Right cardiac atrium (tissue), 5 donors: ENCODE measurements around the gene GPRC5C. TPM values are rescaled to one million over a fixed set of nuclear protein-coding genes. Genes with fewer than 3 reads are reported as not detected.

Experiments
- ATAC-seq, 2 donors: fragments of 200-7000 bp; cut with Tn5 transposase; one replicate each; pipeline versions ENCODE4 v1.8.0 to v1.9.1; 2020; ENCODE audit warnings: moderate library complexity in 2 of 2, mild to moderate bottlenecking in 1 of 2
- DNase-seq, 3 donors: peaks; one replicate each; pipeline ENCODE4 v3.0.0-alpha.2; 2020
- H3K27ac ChIP-seq: one replicate; pipeline ENCODE4 v1.5.1; 2013; ENCODE audit warnings: mild to moderate bottlenecking, low read length, control low read depth, moderate library complexity
- H3K27me3 ChIP-seq: one replicate; pipeline ENCODE4 v1.6.1; 2013; ENCODE audit not compliant: control insufficient read depth, insufficient read depth
- H3K4me1 ChIP-seq: one replicate; pipeline ENCODE4 v1.6.1; 2013; ENCODE audit warnings: low read length; ENCODE audit not compliant: control insufficient read depth, insufficient read depth
- H3K4me3 ChIP-seq: one replicate; pipeline ENCODE4 v1.5.1; 2013; ENCODE audit warnings: low read length, control low read depth
- H3K9me3 ChIP-seq: one replicate; pipeline ENCODE4 v1.6.1; 2013; ENCODE audit warnings: low read length; ENCODE audit not compliant: control insufficient read depth
- WGBS: extraction: QIAGEN DNeasy Blood & Tissue Kit; methylation state at CpG from one replicate; pipeline ENCODE4 v1.1.7; 2013; 5-methylcytosine and 5-hydroxymethylcytosine counted together
- intact Hi-C, 4 donors: fragments of 100-400 bp; cut with DNase I; formaldehyde crosslinking; loops; one replicate each; pipeline versions ENCODE4 v1.11.0 to v1.14.0; 2022 to 2023
- polyA plus RNA-seq: library from polyadenylated mRNA; stranded (reverse); fragments of 200-250 nt; gene quantifications from one replicate; pipeline ENCODE4 v1.2.3, GENCODE V29; 2013
- total RNA-seq, 4 donors: library from RNA; stranded (reverse); fragmentation: NEBNext Ultra II Directional; extraction: Animal tissue kit (Norgen Biotek cat#: 25700); gene quantifications; one replicate each; pipeline ENCODE4 v1.2.1, GENCODE V29; 2021
- donor health status: healthy with polysubstance abuse.
- donor health status: DM: no; HTN: yes; CAD: no.
- donor health status: DM: no; HTN: no; CAD: no.
- donor health status: DM: no; HTN: yes; CAD: no; lungs with severe emphysema.
- donor health status: DM: yes; HTN: yes; CAD: no.

GPRC5C gene
- total and polyA plus RNA-seq, 5 donors: 26.5 to 40.8 (median 30.4) TPM

GRCh38 chr17:74448756-74449155 lies 16.9 kb downstream of the GPRC5C start:
- intact Hi-C loops: no loop called here
- no peaks in the 10 kb centered on the region for H3K9me3 ChIP-seq
- H3K27me3 ChIP-seq: no peaks in the 10 kb centered on the region
- 76% methylated on average over 8 of the region's 8 CpGs for WGBS
- ATAC-seq (no peak), DNase-seq (no peak)
- no peak overlapping the region for H3K4me3 ChIP-seq
- H3K4me1 ChIP-seq: peaks cover 18% of the 10 kb centered on the region
- peak overlapping the region; percentile 28 for H3K27ac ChIP-seq

- ATAC-seq: no peak
- 77% methylated on average over 11 of the region's 11 CpGs for WGBS
- no peaks in the 10 kb centered on the region for H3K27me3 ChIP-seq
- peak overlapping the region; percentile 43 for H3K27ac ChIP-seq
- H3K4me3 ChIP-seq: no peak overlapping the region
- no peaks in the 10 kb centered on the region for H3K9me3 ChIP-seq
- no peak for DNase-seq
- peaks cover 13% of the 10 kb centered on the region for H3K4me1 ChIP-seq
- intact Hi-C loops: no loop called here
Measured at GRCh38 chr17:74449306-74449705, 17.4 kb downstream of the GPRC5C start.

- Histone ChIP-seq H3K9me3 (no peaks in the 10 kb centered on the region), H3K27me3 (no peaks in the 10 kb centered on the region), H3K4me3 (no peak overlapping the region), H3K27ac (peak overlapping the region; percentile 43), H3K4me1 (peaks cover 14% of the 10 kb centered on the region)
- 86% methylated on average over 5 of the region's 5 CpGs for WGBS
- intact Hi-C loops: loop anchor here in 2 of 4 donors (10.0 kb wide), 2 partner anchors 145 to 235 kb away; partner anchors contain the start of gene TTYH2 (in 1 of the 2)
- DNase-seq: no peak
- ATAC-seq: no peak
Measured at GRCh38 chr17:74449773-74450172, 17.9 kb downstream of the GPRC5C start.

DNA sequence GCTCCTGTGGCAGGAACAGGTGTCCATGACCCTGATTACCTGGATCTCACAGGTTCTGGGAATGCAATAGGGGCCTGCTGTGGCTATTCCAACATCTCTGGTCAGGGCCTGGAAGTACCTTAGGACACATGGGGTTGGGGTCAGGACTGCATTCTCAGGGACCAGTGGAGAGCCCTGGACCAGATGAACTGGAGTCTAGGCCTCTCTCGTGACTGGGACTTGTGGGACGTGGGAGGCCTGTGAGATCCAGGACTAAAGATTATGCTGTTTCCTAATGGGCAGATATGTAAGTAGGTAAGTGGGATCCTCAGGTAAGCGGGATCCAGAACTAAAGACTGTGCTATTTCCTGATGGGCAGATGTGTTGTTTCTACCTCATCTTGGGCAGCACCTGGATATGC lies 18.3 kb downstream of the GPRC5C start:
- Histone ChIP-seq H3K27ac (no peak overlapping the region), H3K9me3 (no peaks in the 10 kb centered on the region), H3K27me3 (no peaks in the 10 kb centered on the region), H3K4me1 (peaks cover 17% of the 10 kb centered on the region), H3K4me3 (no peak overlapping the region)
- no peak for DNase-seq
- no peak for ATAC-seq
- WGBS: 95% methylated on average over 3 of the region's 3 CpGs
- intact Hi-C loops: loop anchor here in 2 of 4 donors (10.0 kb wide), 2 partner anchors 145 to 235 kb away; partner anchors contain the start of gene TTYH2 (in 1 of the 2)

- no peak overlapping the region for H3K4me3 ChIP-seq
- H3K9me3 ChIP-seq: no peaks in the 10 kb centered on the region
- H3K27me3 ChIP-seq: no peaks in the 10 kb centered on the region
- ATAC-seq (no peak), DNase-seq (no peak)
- H3K4me1 ChIP-seq: peaks cover 17% of the 10 kb centered on the region
- intact Hi-C loops: loop anchor here in 2 of 4 donors (10.0 kb wide), 2 partner anchors 146 to 236 kb away; partner anchors contain the start of gene TTYH2 (in 1 of the 2)
- 84% methylated on average over 13 of the region's 13 CpGs for WGBS
- H3K27ac ChIP-seq: no peak overlapping the region
Measured at GRCh38 chr17:74450925-74451403, 19.1 kb downstream of the GPRC5C start.

- DNase-seq (no peak), ATAC-seq (no peak)
- Histone ChIP-seq H3K27me3 (no peaks in the 10 kb centered on the region), H3K9me3 (no peaks in the 10 kb centered on the region), H3K4me1 (peaks cover 15% of the 10 kb centered on the region), H3K4me3 (no peak overlapping the region), H3K27ac (no peak overlapping the region)
- intact Hi-C loops: loop anchor here in 2 of 4 donors (10.0 kb wide), 2 partner anchors 147 to 237 kb away; partner anchors contain the start of gene TTYH2 (in 1 of the 2)
- WGBS: 73% methylated on average over 6 of the region's 6 CpGs
Measured at GRCh38 chr17:74451557-74451956, 19.7 kb downstream of the GPRC5C start.

- Histone ChIP-seq H3K27me3 (no peaks in the 10 kb centered on the region), H3K4me1 (peaks cover 15% of the 10 kb centered on the region), H3K4me3 (no peak overlapping the region), H3K9me3 (no peaks in the 10 kb centered on the region), H3K27ac (peak overlapping the region; percentile 24)
- DNase-seq: peak in 1 of 3 donors; percentile 20
- intact Hi-C loops: loop anchor here in 2 of 4 donors (10.0 kb wide), 2 partner anchors 147 to 237 kb away; partner anchors contain the start of gene TTYH2 (in 1 of the 2)
- ATAC-seq: peak in 1 of 2 donors; percentile 6
- WGBS: 53% methylated on average over 16 of the region's 16 CpGs
Measured at GRCh38 chr17:74452033-74452840, 20.3 kb downstream of the GPRC5C start.

DNA sequence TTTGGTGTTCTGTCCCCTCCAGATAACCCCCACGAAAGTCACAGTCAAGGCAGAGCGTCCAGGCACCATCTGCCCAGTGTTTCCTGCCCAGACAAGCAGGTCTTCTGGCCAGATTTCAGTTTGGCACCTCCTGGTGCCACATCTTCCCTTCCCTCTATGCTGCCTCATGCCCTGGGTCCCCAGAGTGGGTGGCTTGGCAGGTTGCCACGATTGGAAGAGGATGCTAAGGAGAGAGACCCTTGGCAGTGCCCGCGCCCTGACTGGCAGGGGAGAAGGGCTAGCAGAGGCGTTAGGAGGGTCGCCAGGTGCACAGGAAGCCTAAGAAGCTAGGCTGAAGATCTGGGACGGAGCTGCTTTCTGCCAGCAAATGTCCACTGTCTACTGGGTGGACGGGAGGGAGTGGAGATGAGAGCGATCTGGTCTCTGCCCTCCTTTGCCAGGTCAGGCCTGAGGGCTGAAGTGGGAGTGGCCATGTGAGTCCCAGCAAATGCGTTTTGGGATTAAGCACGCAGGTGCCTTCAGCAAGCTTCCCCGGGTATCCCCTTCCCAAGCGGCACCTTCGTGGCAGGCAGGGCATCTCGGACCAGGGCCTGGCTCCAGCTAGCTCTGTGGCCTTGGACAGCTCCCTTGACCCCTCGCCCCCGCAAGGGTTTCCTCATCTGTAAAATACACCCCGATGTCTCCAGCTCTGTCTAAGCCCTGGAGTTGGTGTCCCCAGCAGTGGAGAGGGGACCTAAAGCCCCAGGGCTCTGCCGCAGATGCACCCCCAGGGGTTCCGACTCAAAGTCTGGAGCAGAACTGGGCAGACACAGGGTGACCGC lies 21.2 kb downstream of the GPRC5C start:
- Histone ChIP-seq H3K27ac (peak overlapping the region; percentile 53), H3K4me3 (peak overlapping the region; percentile 54), H3K27me3 (no peaks in the 10 kb centered on the region), H3K9me3 (no peaks in the 10 kb centered on the region), H3K4me1 (peaks cover 15% of the 10 kb centered on the region)
- 54% methylated on average over 22 of the region's 22 CpGs for WGBS
- ATAC-seq: no peak
- DNase-seq: peak in 2 of 3 donors; percentile 73 to 76
- intact Hi-C loops: loop anchor here in 2 of 4 donors (10.0 kb wide), 2 partner anchors 148 to 238 kb away; partner anchors contain the start of gene TTYH2 (in 1 of the 2)

DNA sequence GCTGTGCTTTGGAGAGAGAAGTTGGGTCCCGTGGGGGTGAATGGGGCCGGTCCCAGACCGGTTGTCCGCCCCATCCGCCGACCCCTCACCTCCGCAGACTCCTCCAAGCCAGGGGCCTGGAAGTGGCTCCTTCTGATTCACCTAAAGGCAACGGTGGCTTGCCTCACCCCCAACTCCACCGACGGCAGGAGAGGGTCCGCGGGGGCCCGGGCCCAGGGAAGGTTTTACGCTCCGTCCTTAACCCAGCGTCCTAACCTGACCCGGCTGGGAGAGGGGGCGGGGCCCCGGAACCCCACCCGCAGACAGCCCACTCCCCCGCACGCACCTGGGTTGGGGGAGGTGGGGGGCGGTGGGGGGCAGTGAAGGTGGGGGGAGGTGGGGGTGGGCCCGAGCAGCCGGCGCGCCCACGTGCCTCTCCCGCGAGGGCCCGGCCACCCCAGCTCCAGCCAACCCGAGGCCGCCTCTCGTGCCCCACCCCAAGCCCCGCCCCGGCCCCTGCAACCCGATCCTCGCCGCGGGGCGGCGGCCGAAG lies 21.8 kb downstream of the GPRC5C start:
- H3K4me3 ChIP-seq: peak overlapping the region; percentile 54
- DNase-seq (no peak), ATAC-seq (peak; percentile 2 to 31)
- H3K27me3 ChIP-seq: no peaks in the 10 kb centered on the region
- H3K9me3 ChIP-seq: no peaks in the 10 kb centered on the region
- WGBS: 2% methylated on average over 43 of the region's 43 CpGs
- H3K27ac ChIP-seq: peak overlapping the region; percentile 53
- peaks cover 15% of the 10 kb centered on the region for H3K4me1 ChIP-seq
- intact Hi-C loops: loop anchor here in 2 of 4 donors (10.0 kb wide), 2 partner anchors 149 to 239 kb away; partner anchors contain the start of gene TTYH2 (in 1 of the 2)
